GM12878 (cell line): ENCODE data around the gene LDLRAD4.

ENCODE experiments used
- EZH2 ChIP-seq: IDR thresholded peaks from 2 replicates; pipeline ENCODE4 v1.6.1; 2012; ENCODE audit warnings: low read depth, mild to moderate bottlenecking, control low read depth, inconsistent platforms, low read length, borderline replicate concordance; ENCODE audit not compliant: control insufficient read depth
- FOS ChIP-seq: IDR thresholded peaks from 3 replicates; pipeline ENCODE4 v1.6.1; 2011; ENCODE audit warnings: borderline replicate concordance; ENCODE audit not compliant: insufficient read length; ENCODE audit errors: extremely low read depth
- FOXK2 ChIP-seq: fragments of 450-650 bp; IDR thresholded peaks from 2 replicates; pipeline ENCODE4 v1.6.1; 2017; ENCODE audit warnings: mild to moderate bottlenecking, moderate library complexity
- MXI1 ChIP-seq: fragments of 150-350 bp; IDR thresholded peaks from 2 replicates; pipeline ENCODE4 v1.6.1; 2011; ENCODE audit warnings: low read depth, mild to moderate bottlenecking, inconsistent platforms, low read length, improper control_type of control experiment
- YY1 ChIP-seq: IDR thresholded peaks from 2 replicates; pipeline ENCODE4 v1.6.1; 2011; ENCODE audit warnings: low read depth, mild to moderate bottlenecking, low read length
- TF ChIP-seq, protein P1 (sequence below), 3 experiments: IDR thresholded peaks in 2 of 3; conservative IDR thresholded peaks in 1 of 3; 2 replicates each; pipeline ENCODE4 v1.5.1; 2011; ENCODE audit warnings: low read depth in 3 of 3, low read length in 3 of 3, mild to moderate bottlenecking in 3 of 3, control low read depth in 2 of 3, moderate library complexity in 2 of 3, inconsistent platforms in 1 of 3, mixed read lengths in 1 of 3; ENCODE audit not compliant: control insufficient read depth in 2 of 3, insufficient read depth in 1 of 3; ENCODE audit errors: extremely low read depth in 1 of 3

DNA sequence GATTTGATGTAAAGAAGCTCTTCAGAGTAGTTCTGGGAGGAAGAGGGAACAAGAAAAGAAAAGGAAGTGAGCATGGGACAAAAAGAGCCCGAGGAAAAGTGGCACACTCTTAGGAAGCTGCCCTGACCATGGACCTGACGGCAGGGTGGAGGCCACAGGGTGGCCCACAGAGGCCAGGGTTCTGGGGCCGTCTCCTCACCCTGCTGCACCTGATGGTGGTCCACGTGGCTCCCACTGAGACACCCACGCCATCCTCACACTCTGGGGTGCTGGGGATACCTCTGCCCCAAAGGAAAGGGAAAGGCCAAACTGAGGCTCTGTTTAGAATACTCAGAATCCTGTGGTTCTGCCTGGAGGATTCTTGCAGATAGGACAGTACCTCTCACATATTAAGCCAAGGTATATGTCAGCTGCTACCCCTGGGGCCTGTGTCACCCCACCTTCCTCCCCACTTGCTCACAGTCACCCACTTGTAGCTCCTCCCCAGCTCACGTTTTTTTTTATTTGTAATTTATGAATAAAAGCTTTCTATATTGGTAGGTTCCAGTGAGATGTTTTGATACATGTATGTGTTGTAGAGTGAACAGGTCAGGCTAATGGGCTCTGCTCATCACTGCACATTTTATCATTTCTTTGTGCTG is 171.1 kb downstream of the LDLRAD4 start:
- no peak for TF ChIP-seq FOS
- TF ChIP-seq, protein P1, sequence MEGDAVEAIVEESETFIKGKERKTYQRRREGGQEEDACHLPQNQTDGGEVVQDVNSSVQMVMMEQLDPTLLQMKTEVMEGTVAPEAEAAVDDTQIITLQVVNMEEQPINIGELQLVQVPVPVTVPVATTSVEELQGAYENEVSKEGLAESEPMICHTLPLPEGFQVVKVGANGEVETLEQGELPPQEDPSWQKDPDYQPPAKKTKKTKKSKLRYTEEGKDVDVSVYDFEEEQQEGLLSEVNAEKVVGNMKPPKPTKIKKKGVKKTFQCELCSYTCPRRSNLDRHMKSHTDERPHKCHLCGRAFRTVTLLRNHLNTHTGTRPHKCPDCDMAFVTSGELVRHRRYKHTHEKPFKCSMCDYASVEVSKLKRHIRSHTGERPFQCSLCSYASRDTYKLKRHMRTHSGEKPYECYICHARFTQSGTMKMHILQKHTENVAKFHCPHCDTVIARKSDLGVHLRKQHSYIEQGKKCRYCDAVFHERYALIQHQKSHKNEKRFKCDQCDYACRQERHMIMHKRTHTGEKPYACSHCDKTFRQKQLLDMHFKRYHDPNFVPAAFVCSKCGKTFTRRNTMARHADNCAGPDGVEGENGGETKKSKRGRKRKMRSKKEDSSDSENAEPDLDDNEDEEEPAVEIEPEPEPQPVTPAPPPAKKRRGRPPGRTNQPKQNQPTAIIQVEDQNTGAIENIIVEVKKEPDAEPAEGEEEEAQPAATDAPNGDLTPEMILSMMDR (IDR thresholded peaks at IDR 0.05 in 2 of 3, conservative IDR thresholded peaks at IDR 0.05 in 1 of 3; ENCODE audit: control insufficient read depth in 2 of 3, extremely low read depth in 1 of 3, insufficient read depth in 1 of 3, low read depth in 3 of 3, low read length in 3 of 3): no peak
- TF ChIP-seq YY1: no peak
- no peak for TF ChIP-seq EZH2
- TF ChIP-seq FOXK2: no peak
- no peak for TF ChIP-seq MXI1
